SK-N-MC (cell line): ENCODE measurements around the gene PDK3.

ENCODE experiments used
- DNase-seq: peaks from one replicate; pipeline ENCODE4 v3.0.0-alpha.2; 2011; ENCODE audit warnings: low read depth, low spot score
- H3K27ac ChIP-seq: fragments of 200-600 bp; sonication (generic); 2 replicates; pipeline ENCODE4 v1.5.1; 2016; ENCODE audit warnings: mixed run types
- H3K36me3 ChIP-seq: fragments of 200-600 bp; sonication (generic); 2 replicates; pipeline ENCODE4 v1.6.1; 2017; ENCODE audit warnings: antibody characterized with exemption, low read length, mixed read lengths; ENCODE audit not compliant: insufficient read depth
- H3K4me3 ChIP-seq: fragments of 200-600 bp; sonication (generic); 2 replicates; pipeline ENCODE4 v1.5.1; 2016
- H3K9ac ChIP-seq: fragments of 200-600 bp; sonication (generic); 2 replicates; pipeline ENCODE4 v1.8.0; 2017; ENCODE audit warnings: mixed run types, mixed read lengths; ENCODE audit not compliant: insufficient read length
- H3K9me3 ChIP-seq: fragments of 200-600 bp; sonication (generic); 2 replicates; pipeline ENCODE4 v1.6.1; 2017; ENCODE audit warnings: low read depth, mild to moderate bottlenecking, antibody characterized with exemption, low read length, moderate library complexity, mixed read lengths
- EZH2 ChIP-seq: fragments of 200-600 bp; sonication (generic); IDR thresholded peaks from one replicate; pipeline ENCODE4 v1.6.1; 2017; ENCODE audit warnings: antibody characterized with exemption
- FOXP2 ChIP-seq: optimal IDR thresholded peaks from 2 replicates; pipeline ENCODE3; 2011; ENCODE audit warnings: mild to moderate bottlenecking, moderate library complexity; ENCODE audit not compliant: insufficient read depth; ENCODE audit errors: extremely low read length, control extremely low read depth
- POLR2AphosphoS5 ChIP-seq: IDR thresholded peaks from 2 replicates; pipeline ENCODE4 v1.6.1; 2012; ENCODE audit warnings: mild to moderate bottlenecking, low read depth, low read length, borderline replicate concordance

PDK3 gene

GRCh38 chrX:24471808-24472207, 6.7 kb downstream of the PDK3 start:
- TF ChIP-seq EZH2 = no peak
- no peak for TF ChIP-seq POLR2AphosphoS5
- TF ChIP-seq FOXP2 = no peak
- no peaks in the 10 kb centered on the region for H3K36me3 ChIP-seq
- no peak overlapping the region for H3K4me3 ChIP-seq
- H3K9me3 ChIP-seq = no peaks in the 10 kb centered on the region
- no peak overlapping the region for H3K9ac ChIP-seq
- H3K27ac ChIP-seq = no peak overlapping the region
- DNase-seq = no peak

- no peak for TF ChIP-seq POLR2AphosphoS5
- TF ChIP-seq EZH2 = no peak
- TF ChIP-seq FOXP2 = no peak
- DNase-seq = no peak
Measured at GRCh38 chrX:24475480-24475879, 10.4 kb downstream of the PDK3 start.

GRCh38 chrX:24478509-24478908, 13.4 kb downstream of the PDK3 start:
- TF ChIP-seq EZH2 (no peak), FOXP2 (no peak), POLR2AphosphoS5 (no peak)
- Histone ChIP-seq H3K4me3 (no peak overlapping the region), H3K9me3 (no peaks in the 10 kb centered on the region), H3K27ac (no peak overlapping the region), H3K9ac (no peak overlapping the region), H3K36me3 (no peaks in the 10 kb centered on the region)
- no peak for DNase-seq

More at GRCh38 chrX:24475480-24475879, 10.4 kb downstream of the PDK3 start:
- H3K9ac ChIP-seq = no peak overlapping the region
- H3K9me3 ChIP-seq = no peaks in the 10 kb centered on the region
- no peak overlapping the region for H3K4me3 ChIP-seq
- H3K27ac ChIP-seq = no peak overlapping the region
- no peaks in the 10 kb centered on the region for H3K36me3 ChIP-seq

GRCh38 chrX:24479924-24480323, 14.8 kb downstream of the PDK3 start:
- no peak overlapping the region for H3K27ac ChIP-seq
- no peak for DNase-seq

GRCh38 chrX:24480400-24480865, 15.3 kb downstream of the PDK3 start:
- Histone ChIP-seq H3K9ac (no peak overlapping the region), H3K27ac (no peak overlapping the region)

More at GRCh38 chrX:24479924-24480323, 14.8 kb downstream of the PDK3 start:
- Histone ChIP-seq H3K4me3 (no peak overlapping the region), H3K36me3 (no peaks in the 10 kb centered on the region), H3K9me3 (no peaks in the 10 kb centered on the region), H3K9ac (no peak overlapping the region)
- TF ChIP-seq FOXP2 = no peak

GRCh38 chrX:24482823-24483415, 17.8 kb downstream of the PDK3 start:
- no peaks in the 10 kb centered on the region for H3K36me3 ChIP-seq

More at GRCh38 chrX:24480400-24480865, 15.3 kb downstream of the PDK3 start:
- TF ChIP-seq POLR2AphosphoS5 = no peak
- TF ChIP-seq FOXP2 = no peak
- DNase-seq = no peak
- no peaks in the 10 kb centered on the region for H3K9me3 ChIP-seq
- no peaks in the 10 kb centered on the region for H3K36me3 ChIP-seq
- no peak overlapping the region for H3K4me3 ChIP-seq

GRCh38 chrX:24483596-24483995, 18.5 kb downstream of the PDK3 start:
- H3K4me3 ChIP-seq = no peak overlapping the region
- no peak for DNase-seq
- no peaks in the 10 kb centered on the region for H3K36me3 ChIP-seq
- H3K27ac ChIP-seq = no peak overlapping the region
- TF ChIP-seq EZH2 (no peak), FOXP2 (no peak), POLR2AphosphoS5 (no peak)
- H3K9ac ChIP-seq = no peak overlapping the region
- no peaks in the 10 kb centered on the region for H3K9me3 ChIP-seq

More at GRCh38 chrX:24482823-24483415, 17.8 kb downstream of the PDK3 start:
- H3K27ac ChIP-seq = no peak overlapping the region
- no peak for TF ChIP-seq EZH2
- no peak overlapping the region for H3K4me3 ChIP-seq
- no peak for DNase-seq
- no peak overlapping the region for H3K9ac ChIP-seq
- no peaks in the 10 kb centered on the region for H3K9me3 ChIP-seq

GRCh38 chrX:24485323-24485722, 20.2 kb downstream of the PDK3 start:
- no peak overlapping the region for H3K4me3 ChIP-seq
- DNase-seq = no peak
- TF ChIP-seq POLR2AphosphoS5 = no peak

GRCh38 chrX:24485976-24486680, 21.0 kb downstream of the PDK3 start:
- H3K9me3 ChIP-seq = no peaks in the 10 kb centered on the region
- no peaks in the 10 kb centered on the region for H3K36me3 ChIP-seq
- no peak overlapping the region for H3K4me3 ChIP-seq
- H3K9ac ChIP-seq = no peak overlapping the region
- no peak for DNase-seq
- no peak overlapping the region for H3K27ac ChIP-seq
- TF ChIP-seq EZH2 = no peak
- no peak for TF ChIP-seq FOXP2
- TF ChIP-seq POLR2AphosphoS5 = no peak

More at GRCh38 chrX:24485323-24485722, 20.2 kb downstream of the PDK3 start:
- Histone ChIP-seq H3K9ac (no peak overlapping the region), H3K27ac (no peak overlapping the region), H3K36me3 (no peaks in the 10 kb centered on the region), H3K9me3 (no peaks in the 10 kb centered on the region)
